22Rv1 (cell line): ENCODE measurements around the gene CIAO2B.

ENCODE experiments used
- H3K27ac ChIP-seq: fragments of 450-650 bp; 2 replicates; pipeline ENCODE4 v1.5.1; 2017
- ZFX ChIP-seq: fragments of 450-650 bp; IDR thresholded peaks from 2 replicates; pipeline ENCODE4 v1.6.1; 2017; ENCODE audit warnings: antibody characterized with exemption, borderline replicate concordance
- TF ChIP-seq, protein P1 (sequence below): fragments of 450-650 bp; IDR thresholded peaks from 2 replicates; pipeline ENCODE4 v1.5.1; 2017; ENCODE audit warnings: mild to moderate bottlenecking

CIAO2B gene

DNA sequence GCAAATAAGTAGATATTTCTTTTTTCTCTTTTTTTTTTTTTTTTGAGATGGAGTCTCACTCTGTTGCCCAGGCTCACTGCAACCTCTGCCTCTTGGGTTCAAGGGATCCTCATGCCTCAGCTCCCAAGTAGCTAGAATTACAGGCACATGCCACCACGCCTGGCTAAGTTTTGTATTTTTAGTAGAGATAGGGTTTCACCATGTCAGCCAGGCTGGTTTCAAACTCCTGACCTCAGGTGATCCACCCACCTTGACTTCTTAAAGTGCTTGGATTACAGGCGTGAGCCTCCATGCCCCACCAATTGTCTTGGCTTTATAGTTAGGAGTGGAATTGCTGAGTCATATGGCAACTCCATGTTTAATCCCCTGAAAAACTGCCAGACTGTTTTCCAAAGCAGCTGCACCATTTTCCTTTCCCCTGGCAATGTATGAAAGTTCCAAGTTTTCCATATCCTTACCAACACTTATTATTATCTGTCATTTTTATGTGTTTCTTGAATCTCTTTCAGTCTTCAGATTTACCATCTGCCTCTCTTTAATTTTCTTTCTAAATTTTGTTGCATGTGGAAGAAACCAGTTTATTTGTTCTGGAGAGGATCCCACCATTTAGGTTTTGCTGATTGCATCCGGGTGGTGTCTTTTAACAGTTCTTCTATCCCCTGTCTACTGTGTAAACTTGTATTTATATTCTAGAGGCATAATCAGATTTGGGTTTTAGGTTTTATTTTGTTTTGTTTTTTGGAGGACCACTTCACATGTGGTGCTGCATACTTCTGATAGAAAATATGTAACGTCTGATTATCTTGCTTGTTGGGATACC lies 17.0 kb upstream of the CIAO2B start:
- H3K27ac ChIP-seq = no peak overlapping the region
- TF ChIP-seq ZFX = no peak

- TF ChIP-seq, protein P1, sequence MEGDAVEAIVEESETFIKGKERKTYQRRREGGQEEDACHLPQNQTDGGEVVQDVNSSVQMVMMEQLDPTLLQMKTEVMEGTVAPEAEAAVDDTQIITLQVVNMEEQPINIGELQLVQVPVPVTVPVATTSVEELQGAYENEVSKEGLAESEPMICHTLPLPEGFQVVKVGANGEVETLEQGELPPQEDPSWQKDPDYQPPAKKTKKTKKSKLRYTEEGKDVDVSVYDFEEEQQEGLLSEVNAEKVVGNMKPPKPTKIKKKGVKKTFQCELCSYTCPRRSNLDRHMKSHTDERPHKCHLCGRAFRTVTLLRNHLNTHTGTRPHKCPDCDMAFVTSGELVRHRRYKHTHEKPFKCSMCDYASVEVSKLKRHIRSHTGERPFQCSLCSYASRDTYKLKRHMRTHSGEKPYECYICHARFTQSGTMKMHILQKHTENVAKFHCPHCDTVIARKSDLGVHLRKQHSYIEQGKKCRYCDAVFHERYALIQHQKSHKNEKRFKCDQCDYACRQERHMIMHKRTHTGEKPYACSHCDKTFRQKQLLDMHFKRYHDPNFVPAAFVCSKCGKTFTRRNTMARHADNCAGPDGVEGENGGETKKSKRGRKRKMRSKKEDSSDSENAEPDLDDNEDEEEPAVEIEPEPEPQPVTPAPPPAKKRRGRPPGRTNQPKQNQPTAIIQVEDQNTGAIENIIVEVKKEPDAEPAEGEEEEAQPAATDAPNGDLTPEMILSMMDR = no peak
- no peak for TF ChIP-seq ZFX
- H3K27ac ChIP-seq = no peak overlapping the region
These were observed 16.2 kb upstream of the CIAO2B start for GRCh38 chr16:66950437-66950836.

GRCh38 chr16:66949472-66949871 lies 15.3 kb upstream of the CIAO2B start:
- TF ChIP-seq ZFX = no peak
- TF ChIP-seq, protein P1 = no peak
- H3K27ac ChIP-seq = no peak overlapping the region

DNA sequence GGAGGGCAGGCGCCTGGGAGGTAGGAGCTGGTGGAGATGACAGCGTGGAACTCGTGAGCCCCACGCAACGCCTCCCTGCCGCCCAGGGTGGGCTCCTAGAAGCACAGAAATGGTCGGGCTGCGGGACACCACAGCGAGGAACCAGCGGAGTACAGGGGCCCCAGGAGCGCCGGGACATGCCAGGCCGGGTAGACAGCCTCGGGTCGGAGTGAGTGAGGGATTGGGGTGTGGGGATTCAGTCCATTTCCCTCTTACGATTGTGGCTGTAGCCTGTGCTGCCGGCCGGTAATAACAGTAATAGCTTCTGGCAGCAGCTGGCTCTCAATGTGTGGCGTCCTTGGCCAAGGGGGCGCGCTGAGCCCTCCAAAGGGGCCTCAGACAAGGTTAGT lies 14.6 kb upstream of the CIAO2B start:
- TF ChIP-seq, protein P1 = no peak
- TF ChIP-seq ZFX = no peak

DNA sequence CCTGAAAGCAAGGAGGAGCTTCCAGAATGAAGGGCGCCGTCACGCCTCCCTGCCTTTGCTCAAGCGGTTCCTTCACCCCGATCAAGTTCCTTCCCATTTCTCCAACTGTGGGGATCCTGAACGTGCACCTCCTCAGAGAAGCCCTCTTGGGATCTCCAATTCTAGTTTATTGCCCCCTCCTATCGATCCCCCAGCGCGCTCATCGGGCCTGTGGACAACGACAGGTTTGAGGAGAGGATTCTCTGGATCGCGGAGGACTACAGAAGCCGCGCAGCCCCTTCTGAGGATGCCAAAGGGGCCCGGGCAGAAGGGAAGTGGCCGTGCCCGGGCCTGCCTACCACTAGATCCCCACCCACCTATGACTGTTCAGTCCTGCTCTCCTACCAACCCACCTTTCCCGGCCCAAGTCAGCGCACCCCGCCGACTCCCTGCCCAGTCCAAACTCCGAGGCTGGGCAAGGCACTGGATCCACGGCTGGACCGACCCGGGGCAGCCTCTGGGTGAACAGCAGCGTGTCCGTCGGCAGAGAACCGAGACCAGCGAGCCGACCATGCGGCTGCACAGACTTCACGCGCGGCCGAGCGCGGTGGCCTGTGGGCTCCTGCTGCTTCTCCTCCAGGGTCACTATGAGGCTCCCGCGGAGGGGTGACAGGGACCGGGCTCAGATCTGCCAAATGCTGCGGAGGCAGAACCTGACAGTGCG lies 14.1 kb upstream of the CIAO2B start:
- H3K27ac ChIP-seq = no peak overlapping the region
- TF ChIP-seq, protein P1 = no peak
- TF ChIP-seq ZFX = no peak

More for the DNA sequence above, 14.6 kb upstream of the CIAO2B start:
- H3K27ac ChIP-seq = no peak overlapping the region

- TF ChIP-seq ZFX = no peak
- TF ChIP-seq, protein P1 = peak; percentile 86
- no peak overlapping the region for H3K27ac ChIP-seq
These were observed 13.3 kb upstream of the CIAO2B start for GRCh38 chr16:66947302-66948065.

GRCh38 chr16:66946974-66947301 lies 12.7 kb upstream of the CIAO2B start:
- no peak for TF ChIP-seq ZFX
- TF ChIP-seq, protein P1 = no peak
- no peak overlapping the region for H3K27ac ChIP-seq
